HG03575 (cell line): ENCODE measurements around the gene RAB26.

ENCODE experiments used
- ATAC-seq: cut with Tn5 transposase; IDR thresholded peaks from one replicate; pipeline ENCODE4 v1.9.1; 2021; ENCODE audit not compliant: unreplicated experiment, insufficient number of reproducible peaks, low FRiP score; ENCODE audit errors: extremely low read depth

RAB26 gene

GRCh38 chr16:2155977-2156848, 7.8 kb downstream of the RAB26 start:
- ATAC-seq: no peak

- ATAC-seq: no peak
Observed at GRCh38 chr16:2156849-2157224, 8.4 kb downstream of the RAB26 start.

- no peak for ATAC-seq
Observed at GRCh38 chr16:2157480-2158261, 9.2 kb downstream of the RAB26 start.

GRCh38 chr16:2158262-2158638, 9.8 kb downstream of the RAB26 start:
- no peak for ATAC-seq

- ATAC-seq: no peak
Observed at GRCh38 chr16:2159175-2159838, 10.9 kb downstream of the RAB26 start.

GRCh38 chr16:2160915-2161551, 12.6 kb downstream of the RAB26 start:
- ATAC-seq: no peak

GRCh38 chr16:2161911-2162310, 13.5 kb downstream of the RAB26 start:
- no peak for ATAC-seq

GRCh38 chr16:2162676-2163118, 14.3 kb downstream of the RAB26 start:
- no peak for ATAC-seq

GRCh38 chr16:2163211-2163881, 14.9 kb downstream of the RAB26 start:
- ATAC-seq: no peak

GRCh38 chr16:2165861-2166260, 17.4 kb downstream of the RAB26 start:
- no peak for ATAC-seq

- ATAC-seq: no peak
Observed at GRCh38 chr16:2166263-2167067, 18.0 kb downstream of the RAB26 start.

GRCh38 chr16:2167068-2167638, 18.7 kb downstream of the RAB26 start:
- no peak for ATAC-seq

GRCh38 chr16:2170080-2170479, 21.7 kb downstream of the RAB26 start:
- no peak for ATAC-seq

GRCh38 chr16:2170587-2171435, 22.4 kb downstream of the RAB26 start:
- no peak for ATAC-seq

GRCh38 chr16:2171601-2172178, 23.3 kb downstream of the RAB26 start:
- no peak for ATAC-seq

- ATAC-seq: no peak
Observed at GRCh38 chr16:2172688-2173335, 24.4 kb downstream of the RAB26 start.
